GM23248 (cell line): Measurements from ENCODE around the gene KIF13A. TPM values are rescaled to one million over a fixed set of nuclear protein-coding genes. Genes with fewer than 3 reads are reported as not detected.

Experiments
- DNase-seq: peaks from one replicate; pipeline ENCODE4 v3.0.0-alpha.2; 2015
- H2AFZ ChIP-seq: fragments of 200-600 bp; sonication (generic); 2 replicates; pipeline ENCODE4 v1.6.1; 2016; ENCODE audit warnings: antibody characterized with exemption
- H3F3A ChIP-seq: fragments of 200-600 bp; sonication (generic); 2 replicates; pipeline ENCODE4 v1.6.1; 2016; ENCODE audit warnings: mild to moderate bottlenecking, antibody characterized with exemption, mixed run types; ENCODE audit not compliant: insufficient read depth
- H3K27ac ChIP-seq: fragments of 200-600 bp; sonication (generic); 2 replicates; pipeline ENCODE4 v1.5.1; 2016; ENCODE audit warnings: mild to moderate bottlenecking
- H3K27me3 ChIP-seq: fragments of 200-600 bp; sonication (generic); replicated peaks from 2 replicates; pipeline ENCODE4 v1.6.1; 2016; ENCODE audit warnings: mild to moderate bottlenecking; ENCODE audit not compliant: insufficient read depth
- H3K36me3 ChIP-seq: fragments of 200-600 bp; sonication (generic); 2 replicates; pipeline ENCODE4 v1.6.1; 2016; ENCODE audit warnings: low read depth, mild to moderate bottlenecking
- H3K4me1 ChIP-seq: fragments of 200-600 bp; sonication (generic); 2 replicates; pipeline ENCODE4 v1.6.1; 2016; ENCODE audit warnings: mild to moderate bottlenecking; ENCODE audit not compliant: insufficient read depth
- H3K4me2 ChIP-seq: fragments of 200-600 bp; sonication (generic); one replicate; pipeline ENCODE4 v1.6.1; 2016; ENCODE audit warnings: mild to moderate bottlenecking; ENCODE audit not compliant: unreplicated experiment
- H3K4me3 ChIP-seq: fragments of 200-600 bp; sonication (generic); 2 replicates; pipeline ENCODE4 v1.5.1; 2016; ENCODE audit warnings: mild to moderate bottlenecking
- H3K79me2 ChIP-seq: fragments of 200-600 bp; sonication (generic); 2 replicates; pipeline ENCODE4 v1.6.1; 2016; ENCODE audit warnings: mild to moderate bottlenecking; ENCODE audit not compliant: insufficient read depth
- H3K9ac ChIP-seq: fragments of 200-600 bp; sonication (generic); 2 replicates; pipeline ENCODE4 v1.6.1; 2016; ENCODE audit warnings: mild to moderate bottlenecking
- H3K9me2 ChIP-seq: fragments of 200-600 bp; sonication (generic); 2 replicates; pipeline ENCODE4 v1.6.1; 2016; ENCODE audit warnings: mixed run types, mild to moderate bottlenecking, moderate library complexity; ENCODE audit not compliant: insufficient read depth
- H3K9me3 ChIP-seq: fragments of 200-600 bp; sonication (generic); one replicate; pipeline ENCODE4 v1.6.1; 2017; ENCODE audit warnings: low read depth
- H4K20me1 ChIP-seq: fragments of 200-600 bp; sonication (generic); 2 replicates; pipeline ENCODE4 v1.6.0; 2016; ENCODE audit not compliant: insufficient read depth
- EZH2 ChIP-seq: fragments of 200-600 bp; sonication (generic); IDR thresholded peaks from 2 replicates; pipeline ENCODE4 v1.6.1; 2018; ENCODE audit warnings: antibody characterized with exemption, mild to moderate bottlenecking; ENCODE audit not compliant: insufficient read depth, poor library complexity, severe bottlenecking
- EZH2phosphoT487 ChIP-seq: fragments of 200-600 bp; sonication (generic); IDR thresholded peaks from 2 replicates; pipeline ENCODE4 v1.6.1; 2018; ENCODE audit warnings: antibody characterized with exemption, moderate library complexity, mild to moderate bottlenecking, low read depth; ENCODE audit not compliant: insufficient read depth
- WGBS, 2 experiments: methylation state at CpG; one replicate each; pipeline ENCODE4 v1.1.6; 2015 to 2017; ENCODE audit warnings: low lambda C conversion rate in 2 of 2, low coverage in 1 of 2; ENCODE audit errors: missing lambda C conversion rate in 2 of 2; 5-methylcytosine and 5-hydroxymethylcytosine counted together
- in situ Hi-C: fragments of 300-500 bp; cut with MboI; formaldehyde crosslinking; loops from 2 replicates; pipeline ENCODE4 v1.15.0; 2020
- polyA plus RNA-seq: library from polyadenylated mRNA; unstranded; fragments of >200 nt; fragmentation: Nextera tagmentation; extraction: Ambion mirVana; gene quantifications from 2 replicates; pipeline ENCODE4 v1.2.1, GENCODE V29; 2016
- total RNA-seq: library from RNA; depleted of rRNA; stranded (reverse); fragments of >200 nt; shearing (Covaris generic); gene quantifications from 2 replicates; pipeline ENCODE4 v1.2.3, GENCODE V29; 2014

The KIF13A gene
- total and polyA plus RNA-seq, 2 experiments from 2014 or later, result 5.0 to 46.0 TPM

GRCh38 chr6:17972074-17972952 lies 15.1 kb downstream of the KIF13A start:
- in situ Hi-C loops, result no loop called here
- Histone ChIP-seq H3K4me1 (peaks cover 56% of the 10 kb centered on the region), H3K27me3 (no peaks in the 10 kb centered on the region), H4K20me1 (no peaks in the 10 kb centered on the region), H3K36me3 (no peaks in the 10 kb centered on the region), H3K9me2 (no peaks in the 10 kb centered on the region), H3K4me3 (0 out of 2 replicates have a peak overlapping the region, but pooled peaks have one; percentile 0), H3K9ac (peak overlapping the region; percentile 39), H3K27ac (peak overlapping the region; percentile 68), H3F3A (peaks cover 20% of the 10 kb centered on the region), H3K79me2 (peaks cover 98% of the 10 kb centered on the region), H3K9me3 (no peaks in the 10 kb centered on the region), H2AFZ (no peak overlapping the region), H3K4me2 (peak overlapping the region; percentile 32)
- TF ChIP-seq EZH2phosphoT487 (no peak), EZH2 (no peak)
- 78 to 81% methylated on average over 7 of the region's 7 CpGs for WGBS, 2 experiments
- no peak for DNase-seq

DNA sequence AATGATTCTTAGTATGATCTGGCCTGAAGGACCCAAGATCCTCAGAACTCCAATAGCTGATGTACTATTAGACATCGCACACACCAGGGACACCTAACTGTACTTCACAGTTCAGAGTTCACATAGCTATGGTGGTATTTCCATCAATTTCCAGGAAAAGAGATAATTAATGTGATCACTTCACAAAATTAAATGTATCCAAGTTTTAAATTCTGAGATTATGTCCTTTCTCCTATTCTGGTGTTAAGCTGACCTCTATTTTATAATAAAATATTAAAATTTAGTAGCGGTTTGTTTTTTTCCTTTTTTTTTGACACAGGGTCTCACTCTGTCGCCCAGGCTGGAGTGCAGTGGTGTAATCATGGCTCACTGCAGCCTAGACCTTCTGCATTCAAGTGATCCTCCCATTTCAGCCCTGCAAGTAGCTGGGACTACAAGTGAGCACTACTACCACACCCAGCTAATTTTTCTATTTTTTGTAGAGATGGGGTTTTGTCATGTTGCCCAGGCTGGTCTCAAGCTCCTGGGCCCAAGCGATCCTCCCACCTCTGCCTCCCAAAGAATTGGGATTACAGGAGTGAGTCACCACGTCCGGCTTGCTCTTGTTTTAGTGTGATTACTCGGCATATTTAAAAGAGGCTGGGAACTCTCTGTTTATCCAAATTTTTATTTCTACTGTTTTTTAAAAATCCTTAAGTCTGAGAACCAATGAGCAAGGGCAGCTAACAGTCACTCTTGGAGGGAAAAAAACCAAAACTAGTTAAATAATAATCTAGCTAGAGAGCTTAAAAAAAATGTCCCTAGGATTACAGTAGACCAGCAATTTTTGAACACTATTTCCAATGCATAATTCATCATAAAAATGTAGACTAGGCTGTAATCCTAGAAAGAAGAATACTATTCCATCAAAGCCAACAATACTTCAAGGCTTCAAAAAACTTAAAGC lies 16.0 kb downstream of the KIF13A start:
- Histone ChIP-seq H3K4me1 (peaks cover 64% of the 10 kb centered on the region), H3K4me3 (0 out of 2 replicates have a peak overlapping the region, but pooled peaks have one; percentile 0), H2AFZ (0 out of 2 replicates have a peak overlapping the region, but pooled peaks have one; percentile 3), H3K79me2 (peaks cover 98% of the 10 kb centered on the region), H3K27ac (peak overlapping the region; percentile 68), H3K9me2 (no peaks in the 10 kb centered on the region), H3K4me2 (peak overlapping the region; percentile 32), H4K20me1 (no peaks in the 10 kb centered on the region), H3K27me3 (no peaks in the 10 kb centered on the region), H3K9me3 (no peaks in the 10 kb centered on the region), H3K9ac (peak overlapping the region; percentile 39), H3F3A (peaks cover 27% of the 10 kb centered on the region), H3K36me3 (no peaks in the 10 kb centered on the region)
- in situ Hi-C loops, result no loop called here
- peak; percentile 89 for DNase-seq
- WGBS, 2 experiments, result 38 to 40% methylated on average over 7 of the region's 7 CpGs
- TF ChIP-seq EZH2phosphoT487 (no peak), EZH2 (no peak)

DNA sequence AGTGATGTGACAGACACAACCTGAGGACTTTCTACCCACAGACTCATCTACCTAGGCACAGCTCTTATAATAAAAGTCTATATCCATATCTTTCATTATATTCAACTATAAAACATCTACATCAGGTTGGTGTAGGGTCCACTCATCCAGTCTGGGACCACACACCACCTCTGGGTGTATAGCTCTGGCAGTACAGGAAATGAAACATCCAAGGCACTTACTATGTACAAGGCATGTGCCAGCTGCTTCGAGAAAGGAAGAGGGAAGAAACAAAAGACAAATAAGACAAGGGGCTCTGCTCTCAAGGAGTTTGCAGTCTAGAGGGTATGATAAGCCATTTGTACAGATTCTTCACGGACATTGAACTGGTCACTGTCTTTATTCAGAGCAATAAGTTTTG lies 18.6 kb downstream of the KIF13A start:
- DNase-seq, result no peak
- Histone ChIP-seq H3K9me3 (no peaks in the 10 kb centered on the region), H3F3A (peaks cover 50% of the 10 kb centered on the region), H3K27me3 (no peaks in the 10 kb centered on the region), H3K79me2 (peaks cover 100% of the 10 kb centered on the region), H3K4me3 (no peak overlapping the region), H3K9me2 (no peaks in the 10 kb centered on the region), H3K27ac (no peak overlapping the region), H3K9ac (no peak overlapping the region), H3K4me2 (no peak overlapping the region), H4K20me1 (no peaks in the 10 kb centered on the region), H2AFZ (no peak overlapping the region), H3K36me3 (no peaks in the 10 kb centered on the region), H3K4me1 (peaks cover 88% of the 10 kb centered on the region)
- WGBS, 2 experiments, result 69 to 78% methylated on average over 2 of the region's 2 CpGs
- in situ Hi-C loops, result no loop called here
- no peak for TF ChIP-seq EZH2phosphoT487
- TF ChIP-seq EZH2, result no peak
